ENCODE data around the gene OR51I2. TPM values are rescaled to one million over a fixed set of nuclear protein-coding genes. Genes with fewer than 3 reads are reported as not detected.

The OR51I2 gene
- total and polyA plus RNA-seq, 2 of the 13 experiments (the other 11 are each of a cell fraction or from before 2014, with no cell fraction given): not detected

- no peak overlapping the region for H3K9ac ChIP-seq (ENCODE audit: insufficient read depth, low read depth, low read length)
- in situ Hi-C loops (cut with HindIII; ENCODE audit: extremely low pct_ligation_motif_present, low pct_unique_long_range_greater_than_20kb) (no loop called here), intact Hi-C loops (cut with micrococcal nuclease; ENCODE audit: unreplicated experiment) (loop anchor here (10.0 kb wide), 1 partner anchor 881 kb away; no protein-coding TSS in a partner anchor)
- H3K79me2 ChIP-seq (ENCODE audit: insufficient read depth, low read length): no peaks in the 10 kb centered on the region
- H3K36me3 ChIP-seq (replicated peaks in 1 of 2; ENCODE audit: control insufficient read depth in 1 of 2, insufficient read depth in 2 of 2, low read length in 2 of 2): no peaks in the 10 kb centered on the region
- FAIRE-seq (no peak), ATAC-seq (no peak), DNase-seq (ENCODE audit: low spot score) (no peak)
- POLR2A ChIA-PET: no interaction called here
- no peaks in the 10 kb centered on the region for H3K9me3 ChIP-seq (ENCODE audit: low read length)
- CTCF ChIA-PET (ENCODE audit: low intra/inter-chr PET ratio, low total read pairs): no interaction called here
- H3K4me1 ChIP-seq (ENCODE audit: insufficient read depth, low read length): no peaks in the 10 kb centered on the region
- H3K4me3 ChIP-seq (replicated peaks in 1 of 3; ENCODE audit: insufficient read depth in 1 of 3, low read depth in 2 of 3, low read length in 3 of 3): no peak overlapping the region
- H3K4me2 ChIP-seq (ENCODE audit: low read depth, low read length): no peak overlapping the region
- H2AFZ ChIP-seq (ENCODE audit: low read length): no peak overlapping the region
- no TSS peak for BruUV-seq (replicated peaks)
- no peaks in the 10 kb centered on the region for H4K20me1 ChIP-seq (ENCODE audit: insufficient read depth, low read length)
- 0 out of 5 replicates have a peak, but pooled peaks cover 0 to 9% of the 10 kb centered on the region in 2 experiments for H3K27me3 ChIP-seq (ENCODE audit: control insufficient read depth in 1 of 2, insufficient read depth in 2 of 2, low read length in 2 of 2)
- no peak overlapping the region for H3K27ac ChIP-seq (ENCODE audit: extremely low read length, insufficient read depth, low read length)
- 0 out of 2 replicates have a peak, but pooled peaks have one; percentile 28 for TF ChIP-seq MAFF (IDR thresholded peaks at IDR 0.05; ENCODE audit: low read depth, low read length)
- no peak for TF ChIP-seq ZNF879 (CRISPR knock-in tag; IDR thresholded peaks at IDR 0.05)
- peak; percentile 36 to 51 for TF ChIP-seq MAFK (conservative IDR thresholded peaks at IDR 0.05 in 1 of 2, IDR thresholded peaks at IDR 0.05 in 1 of 2; ENCODE audit: low read length in 2 of 2)
Observed at GRCh38 chr11:5473921-5474320, 24.8 kb downstream of the OR51I2 start.

DNA sequence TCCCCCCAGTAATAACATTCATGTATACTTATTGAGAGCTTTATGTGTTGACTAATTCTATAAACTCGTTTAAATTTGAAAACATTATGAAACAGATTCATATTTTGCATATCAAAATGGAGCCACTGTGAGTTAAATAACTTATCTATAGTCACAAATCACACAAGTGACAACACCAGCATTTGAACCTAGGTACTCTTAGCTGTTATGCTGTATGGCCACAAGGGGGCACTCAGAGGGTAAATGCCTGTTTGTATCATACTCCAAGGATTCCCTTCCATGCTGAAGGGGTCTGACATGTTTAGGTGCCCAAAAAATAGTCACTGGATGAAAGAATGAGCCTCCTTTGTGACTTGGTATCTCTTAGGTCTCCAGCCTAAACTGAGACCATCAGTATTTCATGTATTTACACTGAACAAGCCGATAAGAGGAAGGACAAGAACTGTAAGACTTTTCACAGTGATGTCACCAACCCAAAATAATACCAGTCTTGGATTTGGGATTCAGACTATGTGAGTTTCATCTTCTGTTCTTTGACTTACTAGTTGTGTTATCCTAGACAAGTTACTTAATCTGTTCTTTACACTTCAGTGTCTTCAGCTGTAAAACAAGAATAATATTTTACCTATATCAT, 27.2 kb downstream of the OR51I2 start:
- no peak overlapping the region for H3K4me2 ChIP-seq (ENCODE audit: low read depth, low read length)
- no TSS peak for BruUV-seq (replicated peaks)
- H3K9ac ChIP-seq (ENCODE audit: insufficient read depth, low read depth, low read length): no peak overlapping the region
- no peaks in the 10 kb centered on the region for H3K4me1 ChIP-seq (ENCODE audit: insufficient read depth, low read length)
- no peaks in the 10 kb centered on the region for H4K20me1 ChIP-seq (ENCODE audit: insufficient read depth, low read length)
- peak; percentile 45 for TF ChIP-seq STAG1 (CRISPR knock-in tag; IDR thresholded peaks at IDR 0.05)
- peak; percentile 66 for TF ChIP-seq SMC3 (IDR thresholded peaks at IDR 0.05; ENCODE audit: low read length)
- TF ChIP-seq CHCHD3 (CRISPR knock-in tag; IDR thresholded peaks at IDR 0.05): no peak
- TF ChIP-seq CTCF (CRISPR knock-in tag; IDR thresholded peaks at IDR 0.05): peak; percentile 74
- no peak for TF ChIP-seq ZNF652 (CRISPR knock-in tag; IDR thresholded peaks at IDR 0.05; ENCODE audit: borderline replicate concordance, low read depth)
- no peak overlapping the region for H2AFZ ChIP-seq (ENCODE audit: low read length)
- 5% methylated on average over 2 of the region's 2 CpGs for WGBS (ENCODE audit: low lambda C conversion rate)
- H3K27ac ChIP-seq (ENCODE audit: extremely low read length, insufficient read depth, low read length): no peak overlapping the region
- H3K27me3 ChIP-seq (ENCODE audit: control insufficient read depth in 1 of 2, insufficient read depth in 2 of 2, low read length in 2 of 2): 0 out of 5 replicates have a peak, but pooled peaks cover 0 to 9% of the 10 kb centered on the region in 2 experiments
- ChIA-PET POLR2A (no interaction called here), CTCF (ENCODE audit: low intra/inter-chr PET ratio, low total read pairs) (interaction anchor here (0.7 to 2.1 kb wide), 2 partner anchors 327 to 332 kb away, joined by 3 to 35 read pairs; partner anchors contain the start of gene OR52N2)
- no peaks in the 10 kb centered on the region for H3K36me3 ChIP-seq (replicated peaks in 1 of 2; ENCODE audit: control insufficient read depth in 1 of 2, insufficient read depth in 2 of 2, low read length in 2 of 2)
- FAIRE-seq (peak; percentile 51), DNase-seq (ENCODE audit: low spot score) (peak; percentile 36), ATAC-seq (peak; percentile 77)
- intact Hi-C loops (cut with micrococcal nuclease; ENCODE audit: unreplicated experiment) (loop anchor here (10.0 kb wide), 1 partner anchor 878 kb away; no protein-coding TSS in a partner anchor), in situ Hi-C loops (cut with HindIII; ENCODE audit: extremely low pct_ligation_motif_present, low pct_unique_long_range_greater_than_20kb) (loop anchor here (5.0 kb wide), 1 partner anchor 331 kb away; the partner anchor contains the start of gene OR52N2)
- no peaks in the 10 kb centered on the region for H3K79me2 ChIP-seq (ENCODE audit: insufficient read depth, low read length)
- no peak overlapping the region for H3K4me3 ChIP-seq (replicated peaks in 1 of 3; ENCODE audit: insufficient read depth in 1 of 3, low read depth in 2 of 3, low read length in 3 of 3)
- no peaks in the 10 kb centered on the region for H3K9me3 ChIP-seq (ENCODE audit: low read length)

All from HepG2 (cell line).